GM18519 (cell line): ENCODE data around the gene PGM3.

Experiments used
- ATAC-seq: cut with Tn5 transposase; IDR thresholded peaks from one replicate; pipeline ENCODE4 v1.9.1; 2021; ENCODE audit warnings: mild to moderate bottlenecking, moderate library complexity; ENCODE audit not compliant: unreplicated experiment, low FRiP score

Gene PGM3

DNA sequence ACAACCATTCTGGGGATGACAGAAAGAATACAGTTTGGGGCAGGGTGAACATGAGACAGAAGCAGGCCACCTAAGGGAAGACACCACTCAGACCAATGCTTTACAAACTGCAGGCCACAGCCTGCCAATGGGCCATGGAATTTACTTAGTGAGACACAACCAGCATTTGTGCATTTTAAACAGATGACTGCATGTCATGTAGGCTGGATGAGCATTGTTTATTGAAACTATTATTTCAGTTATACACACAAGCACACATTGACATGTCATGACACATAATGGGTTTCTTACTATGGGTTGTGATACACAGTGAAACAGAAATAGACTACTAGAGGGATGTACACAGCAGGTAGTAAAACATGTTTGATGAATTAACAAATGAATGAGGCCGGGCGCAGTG is 8.0 kb downstream of the PGM3 start:
- no peak for ATAC-seq

GRCh38 chr6:83183082-83183828 is 9.8 kb downstream of the PGM3 start:
- ATAC-seq, result no peak

DNA sequence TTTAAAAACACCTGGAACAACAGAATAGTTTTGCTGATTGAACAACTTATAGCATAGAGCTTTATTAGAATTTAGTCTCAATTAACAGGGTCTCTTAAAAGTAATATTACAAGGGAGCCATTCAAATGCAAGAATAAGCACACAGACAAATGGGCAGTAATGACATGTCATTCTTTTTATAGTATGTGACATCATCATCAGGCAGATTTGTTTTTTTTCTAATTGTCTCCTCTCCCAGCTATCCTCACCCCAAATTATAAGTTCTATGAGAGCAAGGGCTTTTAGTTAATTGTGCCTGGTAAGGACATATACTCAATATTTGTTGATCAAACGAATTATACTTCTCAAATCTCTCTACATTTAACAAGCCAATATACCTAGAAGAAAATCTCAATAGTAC is 11.0 kb downstream of the PGM3 start:
- no peak for ATAC-seq

GRCh38 chr6:83180426-83180950 is 12.6 kb downstream of the PGM3 start:
- no peak for ATAC-seq

DNA sequence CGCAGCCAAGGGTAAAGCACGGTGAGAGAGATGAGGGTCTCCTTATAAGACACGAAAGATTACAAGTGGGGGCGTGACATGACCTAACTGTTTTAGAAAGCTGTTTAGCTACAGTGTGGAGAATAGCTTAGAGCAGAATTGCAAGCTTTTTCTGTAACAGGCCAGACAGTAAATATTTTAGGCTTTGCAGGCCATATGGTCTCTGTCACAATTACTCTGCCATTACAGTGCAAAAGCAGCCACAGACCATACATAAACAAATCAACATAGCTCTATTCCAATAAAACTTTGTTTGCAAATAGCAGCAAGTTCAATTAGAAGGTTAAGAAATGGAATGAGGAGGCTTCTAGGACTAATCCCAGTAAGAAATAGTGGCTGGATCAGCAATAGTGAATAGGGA is 16.8 kb downstream of the PGM3 start:
- no peak for ATAC-seq

- no peak for ATAC-seq
These were observed 23.6 kb downstream of the PGM3 start for GRCh38 chr6:83169511-83169910.

DNA sequence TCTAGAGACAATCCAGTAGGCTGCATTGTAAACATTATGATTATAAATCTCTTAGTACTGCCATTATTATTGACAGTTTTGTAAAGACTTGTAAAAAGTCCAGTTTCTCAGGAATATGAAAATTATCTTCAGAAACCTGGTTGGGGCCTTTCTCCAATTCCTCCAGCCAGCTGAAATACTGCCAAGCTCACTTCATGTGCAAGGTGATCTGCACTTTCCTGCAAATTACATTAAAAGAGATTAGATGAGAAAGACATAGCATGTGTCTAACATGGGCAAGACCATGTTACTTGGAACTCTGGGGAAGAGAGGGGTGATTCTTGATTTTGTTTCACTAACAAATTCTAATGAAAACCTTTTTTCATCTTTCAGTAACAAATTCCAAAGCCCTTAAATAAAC is 24.0 kb downstream of the PGM3 start:
- ATAC-seq, result no peak

DNA sequence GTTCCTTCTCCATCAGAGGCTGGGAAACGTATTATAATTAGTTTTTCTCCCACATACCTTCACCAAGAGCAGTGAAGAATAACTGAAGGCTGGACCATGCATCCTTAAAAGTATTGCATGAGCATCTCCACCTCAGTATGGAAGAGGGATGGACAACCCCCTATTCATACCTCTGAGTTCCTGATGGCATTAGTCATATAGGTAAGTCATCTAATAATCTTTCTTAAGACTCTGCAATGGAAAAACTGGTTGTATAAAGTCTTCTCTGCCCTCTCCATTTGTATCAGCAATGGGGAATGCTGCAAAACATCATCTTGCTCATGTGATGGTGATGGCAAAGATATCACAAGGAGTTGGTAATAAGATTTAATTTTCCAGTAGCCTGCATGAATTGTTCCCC is 24.5 kb downstream of the PGM3 start:
- no peak for ATAC-seq

DNA sequence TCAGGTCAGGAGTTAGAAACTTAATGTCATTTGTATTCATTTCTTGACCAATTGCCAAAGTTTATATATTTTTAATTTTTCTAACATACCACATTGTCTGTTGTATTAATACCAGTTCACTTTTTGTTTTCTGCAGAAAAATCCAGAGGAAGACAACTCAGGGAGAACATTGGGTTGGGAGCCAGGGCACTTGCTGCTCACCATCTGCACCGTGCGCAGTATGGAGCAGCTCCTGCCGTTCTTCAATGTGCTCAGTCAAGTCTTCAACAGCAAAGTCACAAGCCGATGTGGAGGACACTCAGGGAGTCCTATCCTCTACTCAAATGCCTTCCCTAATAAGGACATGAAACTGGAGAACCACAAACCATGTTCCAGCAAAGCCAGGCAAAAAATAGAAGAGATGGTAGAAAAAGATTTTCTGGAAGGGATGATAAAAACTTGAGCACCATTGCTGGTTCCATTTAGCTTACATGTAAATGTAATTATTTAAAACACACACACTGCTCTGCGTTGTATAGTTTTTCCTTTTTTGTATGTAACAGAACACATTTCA is 25.3 kb downstream of the PGM3 start:
- no peak for ATAC-seq

DNA sequence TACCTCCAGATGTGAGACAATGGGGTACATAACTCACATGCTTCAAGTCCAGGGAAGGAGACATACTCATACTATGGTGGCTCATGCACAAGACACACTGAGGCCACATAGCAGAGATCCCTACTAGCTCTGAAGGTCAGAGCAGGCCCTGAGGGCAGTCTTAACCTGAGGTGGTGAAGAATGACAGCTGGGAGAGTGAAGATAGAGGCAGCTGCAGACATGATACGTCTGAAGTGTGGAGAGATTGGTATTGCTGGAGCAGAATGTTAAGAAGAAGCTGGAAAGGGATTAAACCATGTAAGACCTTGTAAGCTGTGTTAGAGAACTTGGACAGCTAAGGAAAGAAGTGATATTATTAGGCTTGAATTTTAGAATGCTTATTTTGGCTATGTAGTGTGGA is 32.9 kb downstream of the PGM3 start:
- no peak for ATAC-seq

DNA sequence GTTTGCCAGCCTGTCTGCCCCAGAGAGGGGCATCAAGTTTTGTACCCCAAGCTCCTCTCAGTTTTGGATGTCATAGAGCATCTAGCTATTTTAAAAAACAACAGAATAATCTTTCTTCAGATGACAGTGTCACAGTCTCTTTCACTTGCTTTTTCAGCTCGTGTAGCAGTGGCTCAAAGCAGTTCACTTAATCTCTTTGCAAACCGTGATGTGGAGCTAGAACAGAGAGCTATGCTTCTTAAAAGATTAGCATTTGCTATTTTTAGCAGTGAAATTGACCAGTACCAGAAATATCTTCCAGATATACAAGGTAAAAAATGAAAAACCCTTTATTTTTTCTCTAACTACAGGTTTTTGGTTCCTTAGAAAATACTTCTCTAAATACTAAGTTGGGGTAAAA is 37.3 kb downstream of the PGM3 start:
- ATAC-seq, result no peak

DNA sequence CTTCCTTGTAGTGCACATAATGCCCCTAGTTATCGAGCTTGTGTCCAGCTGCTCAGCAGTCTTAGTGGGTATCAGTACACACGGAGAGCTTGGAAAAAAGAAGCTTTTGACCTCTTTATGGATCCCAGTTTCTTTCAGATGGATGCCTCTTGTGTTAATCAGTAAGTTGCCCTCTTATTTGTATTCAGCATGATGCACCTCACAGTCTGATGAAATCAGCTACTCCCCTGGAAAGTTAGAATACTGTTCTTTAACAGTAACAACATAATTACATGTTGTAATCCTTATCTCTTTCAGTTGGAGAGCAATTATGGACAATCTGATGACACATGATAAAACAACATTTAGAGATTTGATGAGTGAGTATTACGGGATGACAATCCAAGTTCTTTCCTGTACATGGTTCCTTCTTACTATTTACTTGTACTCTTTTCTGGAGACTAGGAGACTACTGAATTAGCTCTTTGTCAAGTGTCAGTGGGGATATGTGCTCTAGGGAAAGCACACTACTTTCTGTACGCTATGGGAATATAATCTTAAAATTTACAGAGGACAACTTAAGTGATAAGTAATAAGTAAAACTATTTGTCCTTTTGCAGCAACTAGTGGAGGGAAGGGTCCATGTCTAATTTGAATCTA is 39.1 kb downstream of the PGM3 start:
- ATAC-seq, result no peak

DNA sequence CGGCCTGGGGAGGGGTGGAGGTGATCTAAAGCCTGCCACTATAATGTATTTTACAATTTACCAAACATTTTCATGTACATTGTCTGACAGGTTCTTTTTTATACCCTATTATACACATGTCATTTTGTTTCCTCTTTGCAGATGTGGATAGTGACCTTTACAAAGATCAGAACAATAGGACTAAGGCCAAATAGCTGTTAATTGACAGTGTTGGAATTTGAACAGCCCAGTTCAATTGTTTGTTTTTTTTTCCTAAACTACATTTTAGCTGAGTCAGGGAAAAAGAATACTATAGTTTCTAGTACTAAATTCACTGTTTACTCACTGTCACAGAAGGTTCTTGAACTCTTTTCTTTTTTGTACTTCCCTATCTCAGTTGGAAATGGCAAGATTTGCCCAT is 40.2 kb downstream of the PGM3 start:
- ATAC-seq, result no peak

DNA sequence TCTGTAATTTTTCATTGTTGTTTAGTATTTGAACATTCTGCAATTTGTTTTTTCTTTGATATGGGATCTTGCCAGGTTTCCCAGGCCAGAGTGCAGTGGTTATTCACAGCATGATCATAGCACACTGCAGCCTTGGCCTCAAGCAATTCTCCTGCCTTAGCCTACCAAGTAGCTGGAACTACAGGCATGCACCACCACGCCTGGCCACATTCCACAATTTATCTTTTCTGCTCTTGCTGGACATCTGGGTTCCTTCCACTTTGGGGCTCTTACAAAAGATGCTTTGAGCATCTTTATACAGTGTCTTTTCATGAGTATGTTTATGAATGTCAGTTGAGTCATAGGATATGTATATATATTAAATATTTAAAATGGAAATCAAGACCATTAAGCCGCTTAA is 42.0 kb downstream of the PGM3 start:
- ATAC-seq, result no peak

- no peak for ATAC-seq
These were observed 54.3 kb downstream of the PGM3 start for GRCh38 chr6:83138758-83139157.

- ATAC-seq, result no peak
These were observed 54.8 kb downstream of the PGM3 start for GRCh38 chr6:83138118-83138722.

DNA sequence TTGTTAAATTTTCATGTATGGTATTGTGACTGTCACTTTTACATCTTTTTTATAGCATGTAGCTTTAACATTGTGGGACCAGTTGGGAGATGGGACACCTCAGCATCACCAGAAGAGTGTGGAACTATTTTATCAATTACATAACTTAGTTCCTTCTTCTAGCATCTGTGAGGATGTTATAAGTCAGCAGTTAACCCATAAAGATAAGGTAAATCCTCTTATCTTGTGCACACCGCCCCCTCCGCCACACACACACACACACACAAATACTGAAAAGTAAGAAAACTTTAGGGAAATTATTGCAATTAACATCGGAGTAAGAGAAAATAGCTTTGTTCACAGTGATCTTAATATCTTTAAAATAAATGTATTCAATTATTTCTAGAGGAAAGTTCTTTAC is 60.9 kb downstream of the PGM3 start:
- no peak for ATAC-seq

DNA sequence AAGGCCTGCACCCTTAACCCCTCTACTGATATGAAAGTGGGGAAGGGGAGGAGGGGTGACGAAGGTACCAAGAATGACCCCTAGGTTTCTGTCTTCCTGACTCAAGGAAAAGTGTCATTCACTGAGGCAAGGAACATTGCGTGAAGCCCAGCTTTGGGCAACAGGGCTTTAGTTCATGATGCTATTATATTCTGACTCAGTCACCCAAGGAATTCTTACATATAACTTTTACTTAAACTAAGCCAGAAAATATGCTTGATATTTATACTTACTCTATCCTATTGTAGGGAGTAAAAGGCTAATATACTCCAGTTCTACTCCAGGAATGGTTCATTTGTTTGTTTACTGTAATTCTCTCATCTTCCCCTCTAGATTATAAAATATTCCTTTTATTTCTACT is 65.1 kb downstream of the PGM3 start:
- no peak for ATAC-seq

DNA sequence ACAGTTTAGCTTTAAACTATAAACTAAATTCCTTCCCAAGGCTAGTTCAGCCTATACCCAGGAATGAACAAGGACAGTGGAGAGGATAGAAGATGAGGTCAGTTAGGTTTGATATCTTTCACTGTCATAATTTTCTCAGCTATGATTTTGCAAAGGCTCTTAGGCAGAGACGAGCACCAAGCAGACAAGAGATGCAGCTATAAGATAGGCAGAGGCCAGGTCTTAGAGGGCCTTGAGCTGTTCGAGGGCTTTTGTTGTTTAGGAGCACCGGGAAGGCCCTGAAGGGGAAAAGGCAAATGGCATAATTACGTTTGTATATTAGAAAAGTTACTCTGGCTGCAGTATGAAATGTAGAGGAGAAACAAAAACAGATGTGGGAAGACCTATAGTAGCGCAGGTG is 65.8 kb downstream of the PGM3 start:
- no peak for ATAC-seq

- ATAC-seq, result no peak
These were observed 66.3 kb downstream of the PGM3 start for GRCh38 chr6:83126807-83127206.

- ATAC-seq, result no peak
These were observed 66.8 kb downstream of the PGM3 start for GRCh38 chr6:83126223-83126622.

DNA sequence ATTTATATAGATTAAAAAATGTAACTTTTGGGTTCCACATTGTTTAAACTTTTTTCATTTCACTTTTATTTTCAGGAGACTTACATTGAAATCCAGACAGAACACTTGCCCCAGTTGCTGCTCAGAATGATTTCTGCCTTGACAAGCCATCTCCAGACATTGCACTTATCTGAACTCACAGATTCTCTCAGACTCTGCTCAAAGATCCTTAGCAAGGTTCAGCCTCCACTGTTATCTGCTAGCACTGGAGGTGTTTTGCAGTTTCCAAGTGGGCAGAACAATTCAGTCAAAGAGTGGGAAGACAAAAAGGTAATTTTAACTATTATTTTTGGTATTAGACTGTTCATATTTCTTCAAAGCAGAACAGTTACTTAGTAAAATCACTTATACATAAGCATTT is 67.6 kb downstream of the PGM3 start:
- ATAC-seq, result no peak
